C1 segment of cervical spinal cord (tissue), 14 donors: Measurements from ENCODE around the gene KCNJ9.

Experiments used
- DNase-seq, 14 donors: peaks; one replicate each; lab custom pipeline; 2025; lab: John Stamatoyannopoulos, UW

KCNJ9 gene

GRCh38 chr1:160066829-160067745, 14.3 kb upstream of the KCNJ9 start:
- DNase-seq: peak in 4 of 14 donors; percentile 32 to 72 (median 57)

DNA sequence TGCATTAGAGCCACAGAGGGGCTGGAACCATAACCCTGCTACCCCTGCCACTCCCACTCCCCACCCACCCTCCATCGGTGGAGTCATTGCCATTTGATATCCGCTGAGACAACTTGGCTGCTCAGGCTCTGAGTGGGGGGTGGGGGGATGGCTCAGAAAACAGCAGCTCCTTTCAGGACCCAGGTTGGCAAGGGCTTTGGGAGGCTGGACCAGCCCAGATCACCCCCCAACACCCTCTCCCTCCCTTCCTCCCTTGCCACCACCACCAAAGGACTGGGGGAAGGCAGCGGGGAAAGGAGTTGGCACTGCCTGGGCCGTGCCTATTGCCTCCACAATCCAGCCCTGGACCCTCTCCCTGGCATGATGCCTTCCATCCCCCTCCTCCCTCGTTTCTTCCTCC, 13.1 kb upstream of the KCNJ9 start:
- peak in 13 of 14 donors; percentile 28 to 91 (median 75) for DNase-seq

DNA sequence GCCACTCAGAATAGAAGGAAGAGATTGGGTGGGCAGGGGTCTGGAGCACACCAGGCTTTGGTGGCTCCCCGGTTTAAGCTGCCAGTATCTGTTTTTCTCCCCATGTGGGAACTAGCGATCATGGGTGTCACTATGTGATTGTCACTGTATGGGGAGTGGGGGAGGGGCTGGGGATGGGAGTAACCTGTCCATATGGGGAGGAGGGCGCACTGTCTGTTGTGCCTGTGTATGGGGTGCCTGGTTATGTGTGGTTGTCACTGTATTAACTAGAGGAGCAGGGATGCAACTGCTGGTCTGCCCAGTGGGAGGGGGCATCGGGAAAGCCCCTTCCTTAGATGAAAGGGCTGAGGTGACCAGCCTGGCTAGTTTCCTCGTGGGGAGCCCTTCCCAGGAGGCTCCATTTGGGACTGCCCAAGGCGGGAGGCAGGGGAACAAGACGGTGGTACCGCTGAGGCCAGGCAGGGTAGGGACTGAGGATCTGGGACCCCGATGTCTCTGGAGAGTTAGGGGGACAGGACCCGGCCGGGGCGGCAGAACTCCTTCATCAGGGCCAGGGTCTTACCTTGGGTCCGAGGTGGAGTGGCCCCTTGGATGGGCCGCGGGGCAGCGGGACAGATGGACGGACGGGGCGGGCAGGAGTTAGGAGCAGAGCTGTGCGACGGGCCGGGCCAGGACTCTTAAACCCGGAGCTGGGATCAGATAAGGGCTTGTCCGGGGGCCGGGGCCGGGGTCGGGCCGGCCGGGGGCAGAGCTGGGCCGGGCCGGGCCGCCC, 11.7 kb upstream of the KCNJ9 start, which contains the start of gene KCNJ10:
KCNJ10 (minus strand) TSS at position 701 of the 772 bp plus-strand sequence. CDS start 27,628 bp downstream, outside the sequence.
- DNase-seq: peak in 5 of 14 donors; percentile 44 to 71 (median 68)

DNA sequence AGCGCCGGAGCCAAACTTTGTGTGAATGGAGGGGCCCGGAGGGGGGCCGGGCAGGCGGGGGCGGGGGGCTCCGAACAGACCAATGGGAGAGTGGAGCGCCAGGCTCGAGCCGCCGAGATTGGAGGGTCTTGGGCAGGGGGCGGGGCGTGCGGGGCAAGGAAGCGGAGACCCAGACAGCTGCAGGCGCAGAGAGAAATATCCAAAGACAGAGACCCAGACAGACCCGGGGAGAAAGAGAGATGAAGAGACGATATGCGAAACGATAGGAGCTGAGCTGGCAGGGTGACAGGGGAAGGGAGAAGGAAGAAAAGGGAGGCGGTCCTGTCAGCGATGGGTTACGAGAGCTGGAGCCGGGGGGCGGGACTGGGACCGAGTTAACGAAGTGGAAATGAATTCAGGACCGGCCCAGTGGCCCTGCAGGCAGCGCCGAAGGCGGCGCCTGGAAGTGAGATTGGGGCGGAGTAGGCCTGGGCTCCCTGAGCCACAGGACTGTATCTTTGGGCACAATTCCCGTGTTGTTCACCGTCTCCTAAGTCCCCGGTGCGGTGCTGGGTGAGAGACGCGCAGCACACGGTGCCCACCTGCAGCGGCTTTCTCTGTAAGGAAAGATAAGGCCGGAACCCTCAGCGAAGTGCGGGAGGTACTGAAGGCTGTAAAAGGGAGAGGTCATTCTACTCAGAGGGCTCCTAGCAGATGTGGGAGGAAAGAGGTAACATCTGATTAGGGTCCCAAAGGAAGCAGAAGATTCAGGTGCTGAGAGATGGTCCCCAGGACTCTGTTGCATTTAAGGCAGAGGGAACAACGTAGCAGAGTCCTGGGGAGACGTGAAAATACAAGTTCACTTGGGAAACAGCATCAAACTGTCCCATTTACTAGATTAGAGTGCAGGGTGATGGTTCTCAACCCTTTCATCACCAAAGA, 10.8 kb upstream of the KCNJ9 start:
- DNase-seq: peak in 13 of 14 donors; percentile 60 to 95 (median 87)

GRCh38 chr1:160071289-160071688, 10.0 kb upstream of the KCNJ9 start:
- no peak for DNase-seq

- no peak for DNase-seq
Measured at GRCh38 chr1:160074865-160075264, 6.5 kb upstream of the KCNJ9 start.

DNA sequence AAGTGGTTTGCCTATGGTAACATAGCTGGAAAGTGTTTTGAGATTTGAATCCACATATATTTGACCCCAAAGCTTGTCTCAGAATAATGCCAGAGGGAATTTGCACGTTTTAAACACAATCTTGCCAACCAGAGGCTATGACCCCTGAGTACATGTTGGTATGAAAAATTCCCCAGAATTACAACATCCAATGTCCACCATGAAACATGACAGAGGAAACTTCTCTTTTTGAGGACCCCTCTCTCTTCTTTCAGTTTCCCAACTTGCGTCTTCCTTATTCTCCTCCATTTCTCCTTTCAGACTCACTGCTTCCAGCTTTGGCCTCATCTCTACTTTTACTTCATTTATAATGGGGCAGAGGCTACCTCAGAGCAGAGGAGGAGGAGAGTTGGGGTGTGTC, 5.5 kb upstream of the KCNJ9 start:
- DNase-seq: no peak

- no peak for DNase-seq
Measured at GRCh38 chr1:160076295-160076694, 5.0 kb upstream of the KCNJ9 start.

DNA sequence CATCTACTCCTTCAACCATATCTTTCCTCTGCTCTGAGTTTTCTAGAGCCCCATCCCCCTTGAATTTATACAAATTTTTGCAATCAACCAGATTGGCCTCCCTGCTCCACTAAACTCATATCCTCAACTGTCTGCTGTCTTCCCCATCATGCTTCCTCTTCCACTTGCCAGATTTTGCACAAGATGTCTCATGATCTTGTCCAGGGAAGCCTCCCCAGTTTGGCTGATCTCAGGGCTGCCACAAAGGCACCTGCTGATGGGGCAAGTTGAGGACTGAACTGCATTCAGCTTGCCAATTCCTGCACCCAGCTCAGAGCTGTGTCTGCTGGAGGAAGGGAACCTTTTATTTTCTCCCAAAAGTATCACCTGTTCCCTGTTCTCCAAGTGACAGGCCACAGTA, 3.9 kb upstream of the KCNJ9 start:
- DNase-seq: no peak

- DNase-seq: peak in 11 of 14 donors; percentile 31 to 81 (median 68)
Measured at GRCh38 chr1:160078512-160079195, 2.7 kb upstream of the KCNJ9 start.

DNA sequence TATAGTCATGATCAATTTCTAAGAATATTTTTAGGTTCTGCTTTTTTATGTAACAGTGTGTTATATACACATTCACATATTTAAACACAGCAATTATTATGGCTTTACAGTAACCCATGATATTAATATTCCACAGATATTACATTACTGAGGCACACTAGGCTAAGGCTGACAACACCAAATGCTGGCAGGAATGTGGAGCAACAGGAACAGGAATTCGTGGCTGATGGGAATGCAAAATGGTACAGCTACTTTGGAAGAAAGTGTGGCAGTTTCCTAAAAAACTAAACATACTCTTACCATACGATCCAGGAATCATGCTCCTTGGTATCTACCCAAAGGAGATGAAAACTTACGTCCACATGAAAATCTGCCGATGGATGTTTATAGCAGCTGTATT, 1.9 kb upstream of the KCNJ9 start:
- no peak for DNase-seq

- peak in 1 of 14 donors; percentile 34 for DNase-seq
Measured at GRCh38 chr1:160080381-160081100, 797 bp upstream of the KCNJ9 start.

- peak in 1 of 14 donors; percentile 70 for DNase-seq
Measured at GRCh38 chr1:160082487-160082886, 1.1 kb downstream of the KCNJ9 start.

DNA sequence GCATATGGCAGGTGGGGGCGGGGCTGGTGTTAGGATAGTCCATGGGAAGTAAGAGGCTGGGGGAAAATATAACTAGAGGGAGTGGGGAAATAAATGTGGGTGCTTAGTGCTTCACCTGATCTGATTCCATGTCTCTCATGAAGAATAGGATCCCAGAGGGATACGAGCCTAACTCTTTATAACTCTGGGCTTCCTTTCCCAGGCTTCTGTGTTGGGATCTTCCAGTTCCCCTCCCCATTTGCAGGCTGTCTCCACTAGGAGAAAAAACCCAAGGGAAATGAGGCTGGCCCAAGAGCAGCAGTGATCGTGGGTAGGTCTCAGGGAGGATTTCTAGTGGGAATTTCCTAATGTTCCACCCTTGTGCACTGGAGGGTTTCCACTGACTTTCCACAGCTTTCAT, 1.6 kb downstream of the KCNJ9 start:
- DNase-seq: no peak

DNA sequence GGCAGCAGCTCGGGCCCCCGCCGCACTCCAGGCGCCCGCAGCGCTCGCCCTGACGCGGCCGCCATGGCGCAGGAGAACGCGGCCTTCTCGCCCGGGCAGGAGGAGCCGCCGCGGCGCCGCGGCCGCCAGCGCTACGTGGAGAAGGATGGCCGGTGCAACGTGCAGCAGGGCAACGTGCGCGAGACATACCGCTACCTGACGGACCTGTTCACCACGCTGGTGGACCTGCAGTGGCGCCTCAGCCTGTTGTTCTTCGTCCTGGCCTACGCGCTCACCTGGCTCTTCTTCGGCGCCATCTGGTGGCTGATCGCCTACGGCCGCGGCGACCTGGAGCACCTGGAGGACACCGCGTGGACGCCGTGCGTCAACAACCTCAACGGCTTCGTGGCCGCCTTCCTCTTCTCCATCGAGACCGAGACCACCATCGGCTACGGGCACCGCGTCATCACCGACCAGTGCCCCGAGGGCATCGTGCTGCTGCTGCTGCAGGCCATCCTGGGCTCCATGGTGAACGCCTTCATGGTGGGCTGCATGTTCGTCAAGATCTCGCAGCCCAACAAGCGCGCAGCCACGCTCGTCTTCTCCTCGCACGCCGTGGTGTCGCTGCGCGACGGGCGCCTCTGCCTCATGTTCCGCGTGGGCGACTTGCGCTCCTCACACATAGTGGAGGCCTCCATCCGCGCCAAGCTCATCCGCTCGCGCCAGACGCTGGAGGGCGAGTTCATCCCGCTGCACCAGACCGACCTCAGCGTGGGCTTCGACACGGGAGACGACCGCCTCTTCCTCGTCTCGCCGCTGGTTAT, 2.8 kb downstream of the KCNJ9 start:
- DNase-seq: peak in 2 of 14 donors; percentile 27 to 80

DNA sequence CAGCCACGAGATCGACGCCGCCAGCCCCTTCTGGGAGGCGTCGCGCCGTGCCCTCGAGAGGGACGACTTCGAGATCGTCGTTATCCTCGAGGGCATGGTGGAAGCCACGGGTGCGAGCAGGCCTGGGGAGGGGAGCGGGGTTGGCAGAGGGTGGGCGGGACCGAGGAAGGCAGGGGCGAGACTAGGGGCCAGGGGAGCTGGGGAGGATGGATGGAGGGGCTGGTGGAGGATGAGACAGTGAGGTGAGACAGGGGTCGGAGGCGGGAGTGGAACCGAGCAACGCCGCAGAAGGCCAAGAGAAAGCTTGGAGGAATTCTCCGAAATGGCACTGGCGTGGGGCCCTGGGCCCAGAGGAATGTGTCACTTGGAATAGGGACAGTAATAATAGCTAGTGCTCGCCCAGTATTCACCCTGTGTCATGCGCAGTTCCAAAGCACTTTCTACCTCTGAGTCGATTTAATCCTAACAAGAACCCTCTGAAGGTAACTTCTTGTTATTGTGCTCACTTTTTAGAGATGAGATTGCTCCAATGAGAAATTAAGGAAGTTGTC, 3.5 kb downstream of the KCNJ9 start:
- peak in 1 of 14 donors; percentile 44 for DNase-seq

DNA sequence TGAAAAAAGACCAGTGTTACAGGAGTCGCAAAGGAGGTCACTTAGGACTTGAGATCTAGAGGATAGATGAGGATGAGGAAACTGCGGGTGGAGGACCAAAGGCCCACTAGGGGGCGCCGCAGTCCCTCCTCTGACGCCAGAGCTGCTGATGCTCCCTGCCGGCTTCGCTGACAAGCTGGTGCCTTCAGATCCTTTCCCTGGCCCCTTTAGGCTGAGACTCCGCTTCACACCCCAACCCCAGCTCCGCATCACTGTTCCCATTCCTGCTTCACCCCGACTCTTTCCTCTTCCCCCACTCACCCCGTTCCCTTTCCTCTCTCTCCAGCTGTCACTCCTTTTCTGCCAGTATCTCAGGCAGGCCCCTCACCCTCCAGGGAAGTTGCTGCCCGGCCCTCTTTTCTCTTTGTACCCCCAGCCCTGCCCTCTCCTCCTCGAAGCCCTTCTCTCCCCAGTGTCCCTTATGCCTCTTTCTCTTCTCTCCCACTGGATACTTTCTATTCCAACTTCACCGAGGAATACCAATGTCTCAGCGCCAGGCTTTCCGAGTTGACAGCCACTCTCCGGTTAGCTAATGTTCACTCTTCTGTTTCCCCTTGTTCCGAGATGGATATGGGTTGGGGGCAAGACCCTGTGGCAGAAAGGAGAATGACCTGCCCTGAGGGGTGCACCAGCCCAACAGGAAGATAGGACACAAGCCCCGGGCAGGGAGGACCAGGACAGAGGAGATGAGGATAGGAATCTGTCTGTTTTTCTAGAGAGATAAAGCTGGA, 4.5 kb downstream of the KCNJ9 start:
- peak; percentile 21 to 86 (median 73) for DNase-seq

DNA sequence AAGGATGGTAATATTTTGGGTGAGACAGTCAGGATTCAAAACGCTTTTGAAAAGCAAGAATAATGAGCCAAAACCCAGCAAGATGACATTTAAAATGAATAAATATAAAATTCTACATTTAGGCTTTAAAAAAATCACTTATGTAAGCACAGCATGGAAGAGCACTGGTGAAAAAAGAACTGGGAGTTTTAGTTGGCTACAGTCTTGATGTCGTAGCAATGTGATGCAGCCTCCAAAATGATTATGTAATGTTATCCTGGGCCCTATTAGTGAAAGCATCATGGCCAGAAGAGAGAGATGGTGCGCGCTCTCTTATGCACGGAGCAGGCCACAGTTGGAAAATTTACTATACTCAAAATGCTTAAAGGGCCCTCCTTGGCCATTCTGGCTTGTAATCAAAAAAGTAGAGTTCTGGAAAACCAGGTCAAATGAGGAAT, 5.1 kb downstream of the KCNJ9 start:
- DNase-seq: peak in 2 of 14 donors; percentile 11 to 86
